Cardiac fibroblast (primary cell): ENCODE results near the gene AOC2.
A peak's percentile ranks its signal among the peaks of the same experiment; 100 is the strongest.
"Not testable (repeated sequence)": the region's sequence is repeated elsewhere in the genome, so short reads cannot be mapped to it uniquely, and the experiment has no call there.

ENCODE experiments used
- DNase-seq, 2 donors: peaks; one replicate each; pipeline versions ENCODE4 v3.0.0 to v3.0.0-alpha.2; 2010; ENCODE audit warnings: low read depth in 2 of 2
- H3K4me3 ChIP-seq, 2 donors: replicated peaks in 1 of 2; 1 replicate in 1 of 2; 2 replicates in 1 of 2; pipeline ENCODE4 v1.5.1; 2011; ENCODE audit warnings: low read depth in 2 of 2, low read length in 2 of 2, mild to moderate bottlenecking in 2 of 2, moderate library complexity in 1 of 2
- TF ChIP-seq, protein P1 (sequence below): IDR thresholded peaks from one replicate; pipeline ENCODE4 v1.5.1; 2011; ENCODE audit warnings: low read depth, mild to moderate bottlenecking, low read length, inconsistent platforms

AOC2 gene

DNA sequence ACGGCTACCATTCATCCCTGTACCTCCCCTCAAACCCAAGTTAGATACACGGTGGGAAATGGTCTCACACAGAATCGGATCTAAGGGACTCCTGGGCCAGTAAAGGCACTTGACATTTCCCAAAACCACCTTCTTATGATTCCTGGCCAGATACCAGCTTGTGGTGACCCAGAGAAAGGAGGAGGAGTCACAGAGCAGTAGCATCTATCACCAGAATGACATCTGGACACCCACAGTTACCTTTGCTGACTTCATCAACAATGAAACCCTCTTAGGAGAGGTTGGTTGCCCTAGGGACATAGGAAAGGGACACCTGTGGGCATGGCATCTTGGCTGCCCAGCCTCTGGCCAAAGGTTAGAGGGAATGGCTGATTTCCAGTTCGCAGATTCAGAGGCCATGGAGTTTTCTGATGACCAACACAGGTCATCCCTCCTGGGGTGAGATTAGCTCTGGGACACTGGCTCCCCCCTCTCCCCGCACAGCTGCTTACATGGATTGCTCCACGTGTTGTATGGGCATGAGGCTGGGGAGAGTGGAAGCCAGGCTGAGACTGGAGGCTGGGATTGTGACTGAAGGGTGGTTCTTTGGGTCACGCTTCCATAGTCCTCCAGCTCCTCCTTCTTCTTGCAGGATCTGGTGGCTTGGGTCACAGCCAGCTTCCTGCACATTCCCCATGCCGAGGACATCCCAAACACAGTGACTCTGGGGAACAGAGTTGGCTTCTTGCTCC, 5.2 kb downstream of the AOC2 start:
- TF ChIP-seq, protein P1, sequence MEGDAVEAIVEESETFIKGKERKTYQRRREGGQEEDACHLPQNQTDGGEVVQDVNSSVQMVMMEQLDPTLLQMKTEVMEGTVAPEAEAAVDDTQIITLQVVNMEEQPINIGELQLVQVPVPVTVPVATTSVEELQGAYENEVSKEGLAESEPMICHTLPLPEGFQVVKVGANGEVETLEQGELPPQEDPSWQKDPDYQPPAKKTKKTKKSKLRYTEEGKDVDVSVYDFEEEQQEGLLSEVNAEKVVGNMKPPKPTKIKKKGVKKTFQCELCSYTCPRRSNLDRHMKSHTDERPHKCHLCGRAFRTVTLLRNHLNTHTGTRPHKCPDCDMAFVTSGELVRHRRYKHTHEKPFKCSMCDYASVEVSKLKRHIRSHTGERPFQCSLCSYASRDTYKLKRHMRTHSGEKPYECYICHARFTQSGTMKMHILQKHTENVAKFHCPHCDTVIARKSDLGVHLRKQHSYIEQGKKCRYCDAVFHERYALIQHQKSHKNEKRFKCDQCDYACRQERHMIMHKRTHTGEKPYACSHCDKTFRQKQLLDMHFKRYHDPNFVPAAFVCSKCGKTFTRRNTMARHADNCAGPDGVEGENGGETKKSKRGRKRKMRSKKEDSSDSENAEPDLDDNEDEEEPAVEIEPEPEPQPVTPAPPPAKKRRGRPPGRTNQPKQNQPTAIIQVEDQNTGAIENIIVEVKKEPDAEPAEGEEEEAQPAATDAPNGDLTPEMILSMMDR, result no peak
- no peak for DNase-seq
- no peak overlapping the region for H3K4me3 ChIP-seq

GRCh38 chr17:42850954-42851353, 6.6 kb downstream of the AOC2 start, which contains the start of gene AOC3:
Gene AOC3 (plus strand): TSS chr17:42851199. CDS start chr17:42851344, 145 bp downstream.
- TF ChIP-seq, protein P1, result no peak
- H3K4me3 ChIP-seq, result no peak within 1 kb of the TSS
- DNase-seq, result peak in 1 of 2 donors; percentile 15

GRCh38 chr17:42851371-42852240, 7.2 kb downstream of the AOC2 start:
- not testable (repeated sequence) for DNase-seq, H3K4me3 ChIP-seq

- no peak for DNase-seq
- H3K4me3 ChIP-seq, result no peak overlapping the region
- TF ChIP-seq, protein P1, result no peak
Measured at GRCh38 chr17:42852351-42852750, 8.0 kb downstream of the AOC2 start.

- TF ChIP-seq, protein P1, result no peak
- no peak for DNase-seq
- no peak overlapping the region for H3K4me3 ChIP-seq
Measured at GRCh38 chr17:42853004-42853403, 8.6 kb downstream of the AOC2 start.

- TF ChIP-seq, protein P1, result no peak
- H3K4me3 ChIP-seq, result no peak overlapping the region
- DNase-seq, result no peak
Measured at GRCh38 chr17:42853597-42853967, 9.2 kb downstream of the AOC2 start.

DNA sequence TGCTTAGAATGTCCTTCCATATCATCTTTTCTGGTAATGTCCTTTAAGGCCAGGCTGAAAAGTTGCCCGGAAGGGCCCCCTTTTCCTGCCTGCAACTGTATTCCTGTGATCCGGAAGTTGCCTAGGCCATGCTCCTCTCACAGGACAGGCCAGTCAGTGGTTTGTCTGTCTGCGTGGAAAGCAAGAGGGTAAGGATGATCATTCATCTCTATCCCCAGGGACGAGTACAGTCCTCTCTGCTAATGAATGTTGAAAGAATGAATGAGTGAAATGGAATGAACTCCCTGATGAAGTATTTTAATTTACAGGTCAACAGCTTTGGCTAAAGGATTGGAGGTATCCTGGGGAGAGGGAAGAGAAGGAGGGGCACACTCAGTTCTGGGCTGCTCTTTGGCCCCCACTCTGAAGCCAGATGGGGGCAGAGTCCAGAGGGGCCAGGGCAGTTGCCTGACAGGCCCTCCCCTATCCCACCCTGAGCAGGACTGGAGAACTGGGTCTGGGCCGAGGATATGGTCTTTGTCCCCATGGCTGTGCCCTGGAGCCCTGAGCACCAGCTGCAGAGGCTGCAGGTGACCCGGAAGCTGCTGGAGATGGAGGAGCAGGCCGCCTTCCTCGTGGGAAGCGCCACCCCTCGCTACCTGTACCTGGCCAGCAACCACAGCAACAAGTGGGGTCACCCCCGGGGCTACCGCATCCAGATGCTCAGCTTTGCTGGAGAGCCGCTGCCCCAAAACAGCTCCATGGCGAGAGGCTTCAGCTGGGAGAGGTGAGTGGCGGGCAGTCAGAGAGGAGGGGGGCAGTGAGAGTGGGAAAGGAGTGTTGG, 9.8 kb downstream of the AOC2 start:
- DNase-seq, result no peak
- TF ChIP-seq, protein P1, result no peak
- no peak overlapping the region for H3K4me3 ChIP-seq
